H1 (cell line): ENCODE measurements around the gene SLC23A2. TPM values are rescaled to one million over a fixed set of nuclear protein-coding genes. Genes with fewer than 3 reads are reported as not detected.

Source experiments
- CTCF ChIA-PET: fragments of 300-600 bp; sonication (Branson Sonifier 250); formaldehyde crosslinking; loops from one replicate; lab custom pipeline; 2021; ENCODE audit not compliant: partially characterized antibody; lab: Charles Lee
- POLR2A ChIA-PET: fragments of 300-600 bp; sonication (Branson Sonifier 250); formaldehyde crosslinking; loops from one replicate; lab custom pipeline; 2021; ENCODE audit warnings: inconsistent platforms; ENCODE audit not compliant: partially characterized antibody; lab: Charles Lee
- DNase-seq, 2 experiments: peaks; one replicate each; pipeline versions ENCODE4 v3.0.0 to v3.0.0-alpha.2; 2010 to 2022; ENCODE audit warnings: low spot score in 2 of 2, low read depth in 1 of 2, mixed read lengths in 1 of 2
- FAIRE-seq: peaks from 2 replicates; lab custom pipeline; 2011; peaks lifted over from hg19 to GRCh38; lab: Jason Lieb, UNC
- H2AFZ ChIP-seq: 2 replicates; pipeline ENCODE4 v1.8.1; 2012; ENCODE audit warnings: low read length, inconsistent platforms
- H2AK5ac ChIP-seq: 2 replicates; pipeline ENCODE4 v1.6.1; 2013; ENCODE audit warnings: low read depth, low read length
- H2BK120ac ChIP-seq: replicated peaks from 2 replicates; pipeline ENCODE3; 2013; ENCODE audit warnings: low read depth, low read length, inconsistent platforms
- H2BK12ac ChIP-seq: 2 replicates; pipeline ENCODE4 v1.6.1; 2013; ENCODE audit warnings: low read depth, low read length
- H2BK15ac ChIP-seq: 2 replicates; pipeline ENCODE4 v1.6.1; 2013; ENCODE audit warnings: low read length
- H2BK20ac ChIP-seq: 2 replicates; pipeline ENCODE4 v1.6.1; 2013; ENCODE audit warnings: low read length
- H2BK5ac ChIP-seq: 2 replicates; pipeline ENCODE4 v1.6.1; 2013; ENCODE audit warnings: low read depth, low read length
- H3K14ac ChIP-seq: 2 replicates; pipeline ENCODE4 v1.6.1; 2013; ENCODE audit warnings: inconsistent platforms; ENCODE audit not compliant: insufficient read length
- H3K18ac ChIP-seq: 2 replicates; pipeline ENCODE4 v1.6.1; 2013; ENCODE audit warnings: low read length; ENCODE audit errors: extremely low read depth
- H3K23ac ChIP-seq: 2 replicates; pipeline ENCODE4 v1.6.1; 2013; ENCODE audit warnings: inconsistent platforms; ENCODE audit not compliant: insufficient read length
- H3K23me2 ChIP-seq: 2 replicates; pipeline ENCODE4 v1.6.1; 2013; ENCODE audit warnings: low read depth, low read length
- H3K27ac ChIP-seq: 2 replicates; pipeline ENCODE4 v1.6.1; 2011; ENCODE audit warnings: low read depth, low read length, inconsistent platforms
- H3K27me3 ChIP-seq, 4 experiments: replicated peaks in 1 of 4; 1 replicate in 1 of 4; 2 replicates in 3 of 4; pipeline versions ENCODE4 v1.6.1 to v1.8.1; 2011 to 2013; ENCODE audit warnings: low read length in 3 of 4, mild to moderate bottlenecking in 3 of 4, inconsistent platforms in 2 of 4, mixed read lengths in 2 of 4, moderate library complexity in 1 of 4; ENCODE audit not compliant: control insufficient read depth in 3 of 4, insufficient read depth in 3 of 4; ENCODE audit errors: extremely low read depth in 1 of 4
- H3K36me3 ChIP-seq, 4 experiments: 2 replicates each; pipeline versions ENCODE4 v1.6.1 to v1.8.1; 2011 to 2013; ENCODE audit warnings: mild to moderate bottlenecking in 4 of 4, low read length in 3 of 4, moderate library complexity in 2 of 4, control low read depth in 1 of 4, inconsistent platforms in 1 of 4; ENCODE audit not compliant: insufficient read depth in 4 of 4, control insufficient read depth in 2 of 4
- H3K4ac ChIP-seq: replicated peaks from 2 replicates; pipeline ENCODE3; 2013; ENCODE audit warnings: low read length, low read depth, mixed read lengths, inconsistent platforms; ENCODE audit not compliant: insufficient read length
- H3K4me1 ChIP-seq, 4 experiments: replicated peaks in 1 of 4; 1 replicate in 1 of 4; 2 replicates in 3 of 4; pipeline versions ENCODE4 v1.6.1 to v1.8.1; 2011 to 2013; ENCODE audit warnings: low read length in 3 of 4, inconsistent platforms in 2 of 4, mixed read lengths in 1 of 4; ENCODE audit not compliant: insufficient read depth in 4 of 4, control insufficient read depth in 3 of 4
- H3K4me2 ChIP-seq, 2 experiments: 2 replicates each; pipeline versions ENCODE4 v1.6.1 to v1.8.1; 2011 to 2013; ENCODE audit warnings: low read depth in 2 of 2, low read length in 2 of 2, control low read depth in 1 of 2, inconsistent platforms in 1 of 2, mild to moderate bottlenecking in 1 of 2; ENCODE audit not compliant: insufficient read depth in 1 of 2
- H3K4me3 ChIP-seq, 4 experiments: fragments of 200-600, 300-600 bp in 1 of 4; sonication (generic), shearing (Covaris generic), sonication (Bioruptor Twin) in 1 of 4; 2 replicates each; pipeline versions ENCODE4 v1.5.1 to v1.8.1; 2011 to 2016; ENCODE audit warnings: low read length in 4 of 4, low read depth in 3 of 4, control low read depth in 2 of 4, inconsistent platforms in 2 of 4, mild to moderate bottlenecking in 2 of 4, mixed read lengths in 1 of 4, moderate library complexity in 1 of 4; ENCODE audit not compliant: insufficient read depth in 2 of 4; ENCODE audit errors: extremely low read depth in 1 of 4
- H3K56ac ChIP-seq: replicated peaks from 2 replicates; pipeline ENCODE3; 2013; ENCODE audit warnings: low read depth, mild to moderate bottlenecking, mixed read lengths, low read length, inconsistent platforms; ENCODE audit not compliant: insufficient read length
- H3K79me1 ChIP-seq: 2 replicates; pipeline ENCODE4 v1.6.1; 2013; ENCODE audit warnings: low read depth, low read length, control low read depth
- H3K79me2 ChIP-seq, 2 experiments: 2 replicates each; pipeline versions ENCODE4 v1.6.1 to v1.8.1; 2012 to 2013; ENCODE audit warnings: low read length in 2 of 2, mild to moderate bottlenecking in 2 of 2, inconsistent platforms in 1 of 2; ENCODE audit not compliant: insufficient read depth in 2 of 2, control insufficient read depth in 1 of 2
- H3K9ac ChIP-seq, 4 experiments: replicated peaks in 1 of 4; 1 replicate in 1 of 4; 2 replicates in 3 of 4; pipeline versions ENCODE4 v1.6.1 to v1.8.1; 2011 to 2013; ENCODE audit warnings: low read depth in 3 of 4, low read length in 3 of 4, control low read depth in 2 of 4, mild to moderate bottlenecking in 2 of 4, moderate library complexity in 2 of 4, inconsistent platforms in 1 of 4; ENCODE audit errors: extremely low read depth in 1 of 4
- H3K9me3 ChIP-seq, 2 experiments: 2 replicates each; pipeline versions ENCODE4 v1.6.1 to v1.8.1; 2012 to 2013; ENCODE audit warnings: mild to moderate bottlenecking in 2 of 2, moderate library complexity in 2 of 2, control low read depth in 1 of 2, inconsistent platforms in 1 of 2, low read depth in 1 of 2, low read length in 1 of 2, mixed read lengths in 1 of 2; ENCODE audit not compliant: insufficient read depth in 2 of 2
- H4K20me1 ChIP-seq, 2 experiments: replicated peaks in 1 of 2; 2 replicates each; pipeline versions ENCODE3 to v1.8.1; 2011 to 2013; ENCODE audit warnings: inconsistent platforms in 2 of 2, low read length in 2 of 2, mild to moderate bottlenecking in 1 of 2; ENCODE audit not compliant: insufficient read depth in 2 of 2, control insufficient read depth in 1 of 2
- H4K5ac ChIP-seq: 2 replicates; pipeline ENCODE4 v1.6.1; 2013; ENCODE audit warnings: low read length, low read depth, mixed read lengths, inconsistent platforms; ENCODE audit not compliant: insufficient read length
- H4K8ac ChIP-seq: 2 replicates; pipeline ENCODE4 v1.8.0; 2013; ENCODE audit warnings: mild to moderate bottlenecking, moderate library complexity, low read length, inconsistent platforms; ENCODE audit not compliant: insufficient read depth; ENCODE audit errors: extremely low read depth
- H4K91ac ChIP-seq: replicated peaks from 2 replicates; pipeline ENCODE3; 2013; ENCODE audit warnings: low read length, mixed read lengths, inconsistent platforms; ENCODE audit not compliant: insufficient read length
- CBX5 ChIP-seq: fragments of 300-800, 300-1000 bp; sonication (generic); IDR thresholded peaks from 2 replicates; pipeline ENCODE4 v1.7.1; 2016; ENCODE audit warnings: antibody characterized with exemption, low read length, low read depth
- CEBPB ChIP-seq: IDR thresholded peaks from 2 replicates; pipeline ENCODE4 v1.6.1; 2012; ENCODE audit warnings: low read depth, low read length
- CTCF ChIP-seq, 3 experiments: IDR thresholded peaks; 1 replicate in 2 of 3; 2 replicates in 1 of 3; pipeline versions ENCODE4 v1.5.1 to v1.6.1; 2011; ENCODE audit warnings: low read length in 3 of 3, mild to moderate bottlenecking in 3 of 3, inconsistent platforms in 2 of 3, low read depth in 1 of 3, moderate library complexity in 1 of 3; ENCODE audit not compliant: insufficient read depth in 1 of 3; ENCODE audit errors: control extremely low read depth in 1 of 3
- EZH2 ChIP-seq: fragments of 200-600 bp; sonication (generic); IDR thresholded peaks from 2 replicates; pipeline ENCODE4 v1.7.1; 2012; ENCODE audit warnings: low read depth, mild to moderate bottlenecking, moderate library complexity, low read length, inconsistent platforms; ENCODE audit not compliant: severe bottlenecking
- GABPA ChIP-seq: IDR thresholded peaks from 2 replicates; pipeline ENCODE4 v1.6.1; 2011; ENCODE audit warnings: mild to moderate bottlenecking, low read length, moderate library complexity, borderline replicate concordance; ENCODE audit not compliant: insufficient read depth
- HDAC6 ChIP-seq: IDR thresholded peaks from one replicate; pipeline ENCODE4 v1.7.1; 2012; ENCODE audit warnings: low read depth, mild to moderate bottlenecking, inconsistent platforms, low read length, moderate library complexity
- JUN ChIP-seq: IDR thresholded peaks from 2 replicates; pipeline ENCODE4 v1.6.1; 2011; ENCODE audit warnings: low read depth, mild to moderate bottlenecking, improper control_type of control experiment, low read length
- MAFK ChIP-seq: IDR thresholded peaks from 2 replicates; pipeline ENCODE4 v1.6.1; 2012; ENCODE audit warnings: low read depth, mild to moderate bottlenecking, improper control_type of control experiment, low read length
- MAX ChIP-seq: IDR thresholded peaks from 2 replicates; pipeline ENCODE4 v1.6.1; 2012; ENCODE audit warnings: inconsistent platforms
- POU5F1 ChIP-seq: IDR thresholded peaks from 2 replicates; pipeline ENCODE4 v1.6.1; 2011; ENCODE audit warnings: low read depth, mild to moderate bottlenecking, low read length, moderate library complexity
- RFX5 ChIP-seq: IDR thresholded peaks from 2 replicates; pipeline ENCODE4 v1.6.1; 2011; ENCODE audit warnings: low read depth, low read length, improper control_type of control experiment, borderline replicate concordance
- SRF ChIP-seq: IDR thresholded peaks from 2 replicates; pipeline ENCODE4 v1.6.1; 2011; ENCODE audit warnings: mild to moderate bottlenecking, low read depth, low read length, moderate library complexity
- WGBS, 2 experiments: shearing (Covaris generic) in 1 of 2; methylation state at CpG; one replicate each; pipeline versions ENCODE4 v1.1.6 to v1.1.7; 2013 to 2015; ENCODE audit warnings: low lambda C conversion rate in 2 of 2, mixed read lengths in 2 of 2, inconsistent platforms in 1 of 2, low coverage in 1 of 2, missing lambda C conversion rate in 1 of 2; ENCODE audit not compliant: insufficient replicate concordance in 2 of 2, insufficient coverage in 1 of 2, insufficient read length in 1 of 2; ENCODE audit errors: extremely low coverage in 1 of 2, missing lambda C conversion rate in 1 of 2; 5-methylcytosine and 5-hydroxymethylcytosine counted together
- polyA plus RNA-seq, 7 experiments: library from polyadenylated mRNA; depleted of rRNA in 3 of 7; stranded (reverse) in 5 of 7; unstranded in 2 of 7; fragments of >200 nt in 5 of 7; fragments of 200-250 nt in 2 of 7; gene quantifications; 1 replicate in 5 of 7; 2 replicates in 1 of 7; 4 replicates in 1 of 7; pipeline versions ENCODE4 v1.2.1 to v1.2.3, GENCODE V29; 2011 to 2013; ENCODE audit warnings: missing spikeins in 2 of 7, mixed read lengths in 2 of 7
- total RNA-seq: library from RNA; stranded (reverse); fragmentation: NEBNext Ultra II Directional; extraction: Animal tissue kit (Norgen Biotek cat#: 25700); gene quantifications from 2 replicates; pipeline ENCODE4 v1.2.1, GENCODE V29; 2021

SLC23A2 gene
- total and polyA plus RNA-seq, 2 of the 8 experiments (the other 6 are each of a cell fraction or from before 2014, with no cell fraction given), result 17.0 to 18.6 TPM

- Histone ChIP-seq H3K9me3 (no peaks in the 10 kb centered on the region), H3K79me1 (no peaks in the 10 kb centered on the region), H4K5ac (no peak overlapping the region), H3K27me3 (no peaks in the 10 kb centered on the region), H3K36me3 (peaks cover 0 to 6% (median 1%) of the 10 kb centered on the region in 4 experiments; a peak in 3 of 8 replicates), H4K8ac (no peak overlapping the region), H3K9ac (no peak overlapping the region), H3K27ac (no peak overlapping the region), H3K56ac (no peak overlapping the region), H2AK5ac (no peak overlapping the region), H3K4me1 (no peaks in the 10 kb centered on the region), H3K4me3 (no peak overlapping the region), H3K79me2 (no peaks in the 10 kb centered on the region), H2BK15ac (no peak overlapping the region), H3K23me2 (no peaks in the 10 kb centered on the region), H4K20me1 (peaks cover 0 to 1% of the 10 kb centered on the region in 2 experiments), H4K91ac (no peak overlapping the region), H2AFZ (no peak overlapping the region), H3K4me2 (no peak overlapping the region), H3K18ac (no peak overlapping the region), H3K23ac (no peak overlapping the region), H2BK5ac (no peak overlapping the region), H3K4ac (no peak overlapping the region), H3K14ac (no peak overlapping the region), H2BK12ac (no peak overlapping the region), H2BK20ac (no peak overlapping the region), H2BK120ac (no peak overlapping the region)
- DNase-seq (no peak), FAIRE-seq (no peak)
- WGBS, 2 experiments, result 90% methylated on average over 3 of the region's 3 CpGs; no CpG with 5 or more reads in 1 of the 2 experiments
- POLR2A ChIA-PET, result no interaction called here
- CTCF ChIA-PET, result interaction anchor here (0.6 to 3.2 kb wide), 4 partner anchors 14 to 143 kb away, joined by 3 to 9 read pairs (median 4); no protein-coding TSS in a partner anchor
- TF ChIP-seq POU5F1 (no peak), SRF (no peak), CBX5 (no peak), HDAC6 (no peak), MAFK (no peak), EZH2 (no peak), GABPA (no peak), RFX5 (no peak), CTCF (IDR thresholded peaks at IDR 0.05; ENCODE audit: control extremely low read depth in 1 of 3, insufficient read depth in 1 of 3, low read depth in 1 of 3, low read length in 3 of 3) (no peak), MAX (no peak), CEBPB (no peak), JUN (no peak)
Measured at GRCh38 chr20:4802527-4802926, 198.8 kb downstream of the SLC23A2 start.
